NCI-H2196 treated with DMSO at 0.1 percent for 48 hours (cell line): ENCODE measurements around the gene FLOT1.
A peak's percentile ranks its signal among the peaks of the same experiment; 100 is the strongest.
"Not testable (repeated sequence)": the region's sequence is repeated elsewhere in the genome, so short reads cannot be mapped to it uniquely, and the experiment has no call there.

Experiments used
- DNase-seq: peaks from one replicate; lab custom pipeline; 2025; ENCODE audit not compliant: unreplicated experiment; lab: John Stamatoyannopoulos, UW

The FLOT1 gene

GRCh38 chr6:30723843-30724741, 18.4 kb downstream of the FLOT1 start:
- not testable (repeated sequence) for DNase-seq

GRCh38 chr6:30723159-30723842, 19.2 kb downstream of the FLOT1 start:
- not testable (repeated sequence) for DNase-seq

GRCh38 chr6:30722280-30723112, 20.0 kb downstream of the FLOT1 start:
- DNase-seq, result peak; percentile 58

GRCh38 chr6:30722025-30722279, 20.5 kb downstream of the FLOT1 start:
- not testable (repeated sequence) for DNase-seq

- DNase-seq, result peak; percentile 82
These were observed 21.1 kb downstream of the FLOT1 start for GRCh38 chr6:30721198-30722024.

- no peak for DNase-seq
These were observed 21.7 kb downstream of the FLOT1 start for GRCh38 chr6:30720738-30721197.

- DNase-seq, result peak; percentile 98
These were observed 22.4 kb downstream of the FLOT1 start, which contains the start of gene TUBB for GRCh38 chr6:30719791-30720737. TUBB (plus strand) TSS chr6:30720352; CDS start chr6:30720507, 155 bp downstream.

GRCh38 chr6:30719356-30719755, 23.1 kb downstream of the FLOT1 start:
- DNase-seq, result no peak

- DNase-seq, result not testable (repeated sequence)
These were observed 24.4 kb downstream of the FLOT1 start for GRCh38 chr6:30717845-30718720.

GRCh38 chr6:30717129-30717844, 25.2 kb downstream of the FLOT1 start, which contains the start of gene MDC1:
MDC1 (minus strand) TSS chr6:30717281; CDS start chr6:30715175, 2,106 bp downstream.
- peak; percentile 99 for DNase-seq

- DNase-seq, result no peak
These were observed 25.7 kb downstream of the FLOT1 start for GRCh38 chr6:30716879-30717128.

- DNase-seq, result no peak
These were observed 28.2 kb downstream of the FLOT1 start for GRCh38 chr6:30714263-30714662.

- no peak for DNase-seq
These were observed 30.0 kb downstream of the FLOT1 start for GRCh38 chr6:30712441-30712945.

- no peak for DNase-seq
These were observed 30.6 kb downstream of the FLOT1 start for GRCh38 chr6:30711758-30712380.

- no peak for DNase-seq
These were observed 33.2 kb downstream of the FLOT1 start for GRCh38 chr6:30709101-30709868.

- peak; percentile 78 for DNase-seq
These were observed 35.1 kb downstream of the FLOT1 start for GRCh38 chr6:30707281-30707850.
